ENCODE measurements around the gene EFHC2. TPM values are rescaled to one million over a fixed set of nuclear protein-coding genes. Genes with fewer than 3 reads are reported as not detected.

EFHC2 gene
- polyA plus RNA-seq, 1 donor from 2014 or later = 0.22 TPM

DNA sequence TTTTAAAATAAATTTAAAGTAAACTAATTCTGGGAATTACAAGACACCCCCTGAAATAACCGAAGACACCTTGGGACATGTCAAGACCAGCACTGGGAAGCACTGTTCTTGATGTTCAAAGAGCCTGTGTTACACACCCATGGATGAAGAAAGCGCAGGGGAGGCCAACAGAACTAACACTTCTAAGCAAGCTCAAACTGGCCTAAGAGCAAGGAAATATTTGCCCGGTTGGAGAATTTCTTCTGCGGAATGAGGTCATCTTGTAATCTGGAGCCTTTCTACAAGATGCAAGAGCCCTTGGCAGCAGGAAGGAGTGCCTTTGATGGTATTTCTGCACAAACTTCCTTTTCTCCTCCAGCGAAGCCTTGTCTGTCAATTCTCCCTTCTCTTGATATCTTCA lies 9.3 kb upstream of the EFHC2 start:
- no peak overlapping the region for H3K27ac ChIP-seq (ENCODE audit: low read length)
- H3K9me3 ChIP-seq (ENCODE audit: low read length) = no peaks in the 10 kb centered on the region
- no peak overlapping the region for H3K4me3 ChIP-seq (ENCODE audit: low read length)
- H2AFZ ChIP-seq (ENCODE audit: low read depth, low read length) = no peak overlapping the region
- no peak overlapping the region for H3K9ac ChIP-seq (ENCODE audit: low read length)
- no peaks in the 10 kb centered on the region for H4K20me1 ChIP-seq (ENCODE audit: insufficient read depth)
- H3K79me2 ChIP-seq (replicated peaks; ENCODE audit: insufficient read depth, low read length) = no peaks in the 10 kb centered on the region
- H3F3A ChIP-seq (ENCODE audit: insufficient read depth, low read length, poor library complexity, severe bottlenecking) = no peaks in the 10 kb centered on the region
- TF ChIP-seq EP300 (conservative IDR thresholded peaks at IDR 0.05; ENCODE audit: poor library complexity, severe bottlenecking) (no peak), POLR2AphosphoS5 (IDR thresholded peaks at IDR 0.05) (no peak)
- no peaks in the 10 kb centered on the region for H3K9me2 ChIP-seq (ENCODE audit: insufficient read depth, low read length)
- no peaks in the 10 kb centered on the region for H3K27me3 ChIP-seq (ENCODE audit: insufficient read depth, low read depth, low read length)
- H3K36me3 ChIP-seq (ENCODE audit: insufficient read depth, low read length) = no peaks in the 10 kb centered on the region
- H3K4me2 ChIP-seq (ENCODE audit: low read length) = no peak overlapping the region

DNA sequence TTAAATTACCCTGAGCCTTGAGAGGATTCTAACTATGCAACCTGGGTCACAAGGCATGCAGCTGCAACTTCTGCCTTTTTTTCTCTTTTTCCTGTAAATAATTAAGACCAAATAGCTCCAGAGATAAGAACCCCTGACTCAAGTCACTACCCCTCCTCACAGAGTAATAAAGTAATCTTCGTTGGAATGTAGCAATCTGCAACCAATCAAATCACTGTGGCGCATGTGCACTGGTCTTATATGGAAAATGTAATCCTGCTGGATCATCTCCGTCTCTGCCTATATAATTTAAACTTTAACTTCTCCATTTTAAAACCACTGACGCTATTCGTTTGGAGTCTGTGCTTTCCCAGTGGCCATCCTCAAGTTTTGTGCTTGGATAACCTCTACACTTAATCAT lies 6.1 kb upstream of the EFHC2 start:
- no peak overlapping the region for H3K4me3 ChIP-seq (ENCODE audit: low read length)
- H3K36me3 ChIP-seq (ENCODE audit: insufficient read depth, low read length) = no peaks in the 10 kb centered on the region
- no peak overlapping the region for H3K27ac ChIP-seq (ENCODE audit: low read length)
- H3K4me2 ChIP-seq (ENCODE audit: low read length) = no peak overlapping the region
- no peaks in the 10 kb centered on the region for H3K27me3 ChIP-seq (ENCODE audit: insufficient read depth, low read depth, low read length)
- no peaks in the 10 kb centered on the region for H4K20me1 ChIP-seq (ENCODE audit: insufficient read depth)
- no peaks in the 10 kb centered on the region for H3F3A ChIP-seq (ENCODE audit: insufficient read depth, low read length, poor library complexity, severe bottlenecking)
- H3K79me2 ChIP-seq (replicated peaks; ENCODE audit: insufficient read depth, low read length) = no peaks in the 10 kb centered on the region
- no peaks in the 10 kb centered on the region for H3K9me3 ChIP-seq (ENCODE audit: low read length)
- TF ChIP-seq, protein P1, sequence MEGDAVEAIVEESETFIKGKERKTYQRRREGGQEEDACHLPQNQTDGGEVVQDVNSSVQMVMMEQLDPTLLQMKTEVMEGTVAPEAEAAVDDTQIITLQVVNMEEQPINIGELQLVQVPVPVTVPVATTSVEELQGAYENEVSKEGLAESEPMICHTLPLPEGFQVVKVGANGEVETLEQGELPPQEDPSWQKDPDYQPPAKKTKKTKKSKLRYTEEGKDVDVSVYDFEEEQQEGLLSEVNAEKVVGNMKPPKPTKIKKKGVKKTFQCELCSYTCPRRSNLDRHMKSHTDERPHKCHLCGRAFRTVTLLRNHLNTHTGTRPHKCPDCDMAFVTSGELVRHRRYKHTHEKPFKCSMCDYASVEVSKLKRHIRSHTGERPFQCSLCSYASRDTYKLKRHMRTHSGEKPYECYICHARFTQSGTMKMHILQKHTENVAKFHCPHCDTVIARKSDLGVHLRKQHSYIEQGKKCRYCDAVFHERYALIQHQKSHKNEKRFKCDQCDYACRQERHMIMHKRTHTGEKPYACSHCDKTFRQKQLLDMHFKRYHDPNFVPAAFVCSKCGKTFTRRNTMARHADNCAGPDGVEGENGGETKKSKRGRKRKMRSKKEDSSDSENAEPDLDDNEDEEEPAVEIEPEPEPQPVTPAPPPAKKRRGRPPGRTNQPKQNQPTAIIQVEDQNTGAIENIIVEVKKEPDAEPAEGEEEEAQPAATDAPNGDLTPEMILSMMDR (IDR thresholded peaks at IDR 0.05; ENCODE audit: poor library complexity, severe bottlenecking) = no peak
- TF ChIP-seq SMC3 (conservative IDR thresholded peaks at IDR 0.05; ENCODE audit: poor library complexity) (no peak), EZH2 (IDR thresholded peaks at IDR 0.05; ENCODE audit: borderline replicate concordance, insufficient read depth, low read length, poor library complexity, severe bottlenecking) (no peak), POLR2AphosphoS5 (IDR thresholded peaks at IDR 0.05) (no peak), TAF1 (IDR thresholded peaks at IDR 0.05; ENCODE audit: low read depth) (no peak), RAD21 (conservative IDR thresholded peaks at IDR 0.05) (no peak), MXI1 (conservative IDR thresholded peaks at IDR 0.05; ENCODE audit: poor library complexity, severe bottlenecking) (no peak), EP300 (conservative IDR thresholded peaks at IDR 0.05; ENCODE audit: poor library complexity, severe bottlenecking) (no peak)
- TF ChIP-seq, protein P2, sequence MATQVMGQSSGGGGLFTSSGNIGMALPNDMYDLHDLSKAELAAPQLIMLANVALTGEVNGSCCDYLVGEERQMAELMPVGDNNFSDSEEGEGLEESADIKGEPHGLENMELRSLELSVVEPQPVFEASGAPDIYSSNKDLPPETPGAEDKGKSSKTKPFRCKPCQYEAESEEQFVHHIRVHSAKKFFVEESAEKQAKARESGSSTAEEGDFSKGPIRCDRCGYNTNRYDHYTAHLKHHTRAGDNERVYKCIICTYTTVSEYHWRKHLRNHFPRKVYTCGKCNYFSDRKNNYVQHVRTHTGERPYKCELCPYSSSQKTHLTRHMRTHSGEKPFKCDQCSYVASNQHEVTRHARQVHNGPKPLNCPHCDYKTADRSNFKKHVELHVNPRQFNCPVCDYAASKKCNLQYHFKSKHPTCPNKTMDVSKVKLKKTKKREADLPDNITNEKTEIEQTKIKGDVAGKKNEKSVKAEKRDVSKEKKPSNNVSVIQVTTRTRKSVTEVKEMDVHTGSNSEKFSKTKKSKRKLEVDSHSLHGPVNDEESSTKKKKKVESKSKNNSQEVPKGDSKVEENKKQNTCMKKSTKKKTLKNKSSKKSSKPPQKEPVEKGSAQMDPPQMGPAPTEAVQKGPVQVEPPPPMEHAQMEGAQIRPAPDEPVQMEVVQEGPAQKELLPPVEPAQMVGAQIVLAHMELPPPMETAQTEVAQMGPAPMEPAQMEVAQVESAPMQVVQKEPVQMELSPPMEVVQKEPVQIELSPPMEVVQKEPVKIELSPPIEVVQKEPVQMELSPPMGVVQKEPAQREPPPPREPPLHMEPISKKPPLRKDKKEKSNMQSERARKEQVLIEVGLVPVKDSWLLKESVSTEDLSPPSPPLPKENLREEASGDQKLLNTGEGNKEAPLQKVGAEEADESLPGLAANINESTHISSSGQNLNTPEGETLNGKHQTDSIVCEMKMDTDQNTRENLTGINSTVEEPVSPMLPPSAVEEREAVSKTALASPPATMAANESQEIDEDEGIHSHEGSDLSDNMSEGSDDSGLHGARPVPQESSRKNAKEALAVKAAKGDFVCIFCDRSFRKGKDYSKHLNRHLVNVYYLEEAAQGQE (IDR thresholded peaks at IDR 0.05; ENCODE audit: borderline replicate concordance) = no peak
- no peak overlapping the region for H3K9ac ChIP-seq (ENCODE audit: low read length)
- no peaks in the 10 kb centered on the region for H3K9me2 ChIP-seq (ENCODE audit: insufficient read depth, low read length)
- no peak overlapping the region for H2AFZ ChIP-seq (ENCODE audit: low read depth, low read length)

DNA sequence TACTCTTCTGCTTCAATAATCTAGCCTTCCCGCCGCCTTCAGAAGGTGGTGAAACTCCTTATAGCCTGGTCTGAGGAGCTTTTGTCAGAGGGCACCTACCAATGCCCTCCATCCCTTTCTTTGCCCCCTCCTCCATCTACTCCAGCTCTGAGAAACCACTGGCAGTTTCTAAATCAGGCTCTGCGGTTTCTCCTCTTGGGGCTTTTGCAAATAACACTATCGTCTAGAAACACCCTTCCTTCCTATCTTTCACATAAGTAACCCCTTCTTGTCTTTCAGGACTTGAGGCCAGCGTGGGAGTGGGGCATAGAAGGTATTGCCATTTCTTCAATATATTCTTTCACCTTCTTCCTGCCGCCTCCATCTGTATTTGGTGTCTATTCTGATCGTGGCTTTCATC lies 1.2 kb upstream of the EFHC2 start:
- no peaks in the 10 kb centered on the region for H3K79me2 ChIP-seq (replicated peaks; ENCODE audit: insufficient read depth, low read length)
- H2AFZ ChIP-seq (ENCODE audit: low read depth, low read length) = no peak overlapping the region
- no peaks in the 10 kb centered on the region for H3K27me3 ChIP-seq (ENCODE audit: insufficient read depth, low read depth, low read length)
- H3K9me3 ChIP-seq (ENCODE audit: low read length) = no peaks in the 10 kb centered on the region
- no peaks in the 10 kb centered on the region for H4K20me1 ChIP-seq (ENCODE audit: insufficient read depth)
- H3K36me3 ChIP-seq (ENCODE audit: insufficient read depth, low read length) = no peaks in the 10 kb centered on the region
- TF ChIP-seq POLR2AphosphoS5 (IDR thresholded peaks at IDR 0.05) (no peak), TAF1 (IDR thresholded peaks at IDR 0.05; ENCODE audit: low read depth) (no peak)
- TF ChIP-seq, protein P2 (IDR thresholded peaks at IDR 0.05; ENCODE audit: borderline replicate concordance) = no peak
- TF ChIP-seq, protein P1 (IDR thresholded peaks at IDR 0.05; ENCODE audit: poor library complexity, severe bottlenecking) = no peak
- H3K4me2 ChIP-seq (ENCODE audit: low read length) = no peak overlapping the region
- no peak overlapping the region for H3K9ac ChIP-seq (ENCODE audit: low read length)
- no peaks in the 10 kb centered on the region for H3K9me2 ChIP-seq (ENCODE audit: insufficient read depth, low read length)
- H3F3A ChIP-seq (ENCODE audit: insufficient read depth, low read length, poor library complexity, severe bottlenecking) = no peaks in the 10 kb centered on the region
- no peak overlapping the region for H3K27ac ChIP-seq (ENCODE audit: low read length)
- H3K4me3 ChIP-seq (ENCODE audit: low read length) = no peak overlapping the region
